Esophagus muscularis mucosa (tissue), 4 donors: ENCODE data around the gene GRIK4. TPM values are rescaled to one million over a fixed set of nuclear protein-coding genes. Genes with fewer than 3 reads are reported as not detected.
A peak's percentile ranks its signal among the peaks of the same experiment; 100 is the strongest.

Experiments
- DNase-seq: peaks from one replicate; pipeline ENCODE4 v3.0.0-alpha.2; 2017; ENCODE audit errors: extremely low spot score
- H3K27ac ChIP-seq, 4 donors: fragments of 200-600 bp; sonication (generic); replicated peaks in 1 of 4; 1 replicate in 3 of 4; 2 replicates in 1 of 4; pipeline ENCODE4 v1.5.1; 2016 to 2019; ENCODE audit warnings: mild to moderate bottlenecking in 1 of 4
- H3K27me3 ChIP-seq, 4 donors: fragments of 200-600 bp; sonication (generic); one replicate each; pipeline versions ENCODE4 v1.5.1 to v1.6.0; 2016 to 2019
- H3K36me3 ChIP-seq, 4 donors: fragments of 200-600 bp; sonication (generic); one replicate each; pipeline ENCODE4 v1.5.1; 2016 to 2019
- H3K4me1 ChIP-seq, 4 donors: fragments of 200-600 bp; sonication (generic); one replicate each; pipeline ENCODE4 v1.5.1; 2016 to 2019
- H3K4me3 ChIP-seq, 4 donors: fragments of 200-600 bp; sonication (generic); 1 replicate in 2 of 4; 2 replicates in 2 of 4; pipeline ENCODE4 v1.5.1; 2016 to 2019; ENCODE audit warnings: mild to moderate bottlenecking in 4 of 4, moderate library complexity in 1 of 4
- H3K9me3 ChIP-seq, 4 donors: fragments of 200-600 bp; sonication (generic); 1 replicate in 3 of 4; 2 replicates in 1 of 4; pipeline ENCODE4 v1.5.1; 2016 to 2019
- EP300 ChIP-seq: sonication (generic); formaldehyde crosslinking; IDR thresholded peaks from one replicate; pipeline ENCODE4 v1.6.1; 2017; ENCODE audit warnings: antibody characterized with exemption
- POLR2A ChIP-seq: fragments of 450-650 bp; IDR thresholded peaks from one replicate; pipeline ENCODE4 v1.6.1; 2017; ENCODE audit warnings: antibody characterized with exemption, moderate library complexity, mild to moderate bottlenecking, low read depth
- POLR2AphosphoS5 ChIP-seq, 2 donors: sonication (generic); formaldehyde crosslinking; IDR thresholded peaks; one replicate each; pipeline ENCODE4 v1.6.1; 2017; ENCODE audit warnings: antibody characterized with exemption in 2 of 2
- WGBS: methylation state at CpG from one replicate; pipeline ENCODE4 v1.1.5; 2018; 5-methylcytosine and 5-hydroxymethylcytosine counted together
- intact Hi-C: fragments of 100-400 bp; cut with DNase I; formaldehyde crosslinking; loops from one replicate; pipeline ENCODE4 v1.15.1; 2023
- total RNA-seq, 4 donors: library from RNA; depleted of rRNA; stranded (reverse); fragments of >200 nt; gene quantifications; one replicate each; pipeline versions ENCODE4 v1.1.0 to v1.2.1, GENCODE V29; 2016
- TF ChIP-seq, protein P1 (sequence below), 3 experiments: fragments of 200-600 bp in 2 of 3; fragments of 450-650 bp in 1 of 3; sonication (generic) in 2 of 3; IDR thresholded peaks; one replicate each; pipeline ENCODE4 v1.5.1; 2017 to 2019; ENCODE audit warnings: antibody characterized with exemption in 3 of 3, mild to moderate bottlenecking in 2 of 3, moderate library complexity in 1 of 3

Gene GRIK4
- total RNA-seq, 4 donors from 2014 or later = 0.13 to 0.83 (median 0.43) TPM

DNA sequence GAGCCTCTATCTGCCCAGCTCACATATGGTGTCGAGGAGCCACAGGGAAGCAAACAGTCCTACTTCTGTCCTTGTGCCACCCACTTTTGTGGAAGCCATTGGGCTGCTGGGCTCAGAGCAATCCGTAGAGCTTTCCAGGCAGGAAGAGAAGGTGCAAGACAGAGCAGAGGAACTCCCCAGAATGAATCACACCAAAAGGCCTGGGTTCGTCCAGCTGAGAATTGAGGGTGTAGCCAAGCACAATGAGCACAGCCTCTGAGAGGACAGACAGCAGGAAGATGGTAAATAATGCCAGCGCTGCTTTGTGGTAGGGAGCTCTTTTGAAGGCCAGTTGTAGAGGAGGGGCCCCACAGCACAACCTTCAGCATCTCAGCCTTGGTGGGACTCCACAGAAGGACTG lies 237.8 kb downstream of the GRIK4 start:
- Histone ChIP-seq H3K27me3 (peaks cover 0 to 17% (median 0%) of the 10 kb centered on the region in 4 donors), H3K4me3 (no peak overlapping the region), H3K9me3 (no peaks in the 10 kb centered on the region), H3K4me1 (peaks cover 4 to 11% (median 10%) of the 10 kb centered on the region in 4 donors), H3K36me3 (no peaks in the 10 kb centered on the region), H3K27ac (no peak overlapping the region)
- intact Hi-C loops = no loop called here
- DNase-seq = no peak
- no peak for TF ChIP-seq EP300
- TF ChIP-seq POLR2A = no peak
- TF ChIP-seq, protein P1, sequence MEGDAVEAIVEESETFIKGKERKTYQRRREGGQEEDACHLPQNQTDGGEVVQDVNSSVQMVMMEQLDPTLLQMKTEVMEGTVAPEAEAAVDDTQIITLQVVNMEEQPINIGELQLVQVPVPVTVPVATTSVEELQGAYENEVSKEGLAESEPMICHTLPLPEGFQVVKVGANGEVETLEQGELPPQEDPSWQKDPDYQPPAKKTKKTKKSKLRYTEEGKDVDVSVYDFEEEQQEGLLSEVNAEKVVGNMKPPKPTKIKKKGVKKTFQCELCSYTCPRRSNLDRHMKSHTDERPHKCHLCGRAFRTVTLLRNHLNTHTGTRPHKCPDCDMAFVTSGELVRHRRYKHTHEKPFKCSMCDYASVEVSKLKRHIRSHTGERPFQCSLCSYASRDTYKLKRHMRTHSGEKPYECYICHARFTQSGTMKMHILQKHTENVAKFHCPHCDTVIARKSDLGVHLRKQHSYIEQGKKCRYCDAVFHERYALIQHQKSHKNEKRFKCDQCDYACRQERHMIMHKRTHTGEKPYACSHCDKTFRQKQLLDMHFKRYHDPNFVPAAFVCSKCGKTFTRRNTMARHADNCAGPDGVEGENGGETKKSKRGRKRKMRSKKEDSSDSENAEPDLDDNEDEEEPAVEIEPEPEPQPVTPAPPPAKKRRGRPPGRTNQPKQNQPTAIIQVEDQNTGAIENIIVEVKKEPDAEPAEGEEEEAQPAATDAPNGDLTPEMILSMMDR (IDR thresholded peaks at IDR 0.05) = no peak
- no peak for TF ChIP-seq POLR2AphosphoS5 (IDR thresholded peaks at IDR 0.05)
- WGBS = 92% methylated on average over 3 of the region's 4 CpGs

DNA sequence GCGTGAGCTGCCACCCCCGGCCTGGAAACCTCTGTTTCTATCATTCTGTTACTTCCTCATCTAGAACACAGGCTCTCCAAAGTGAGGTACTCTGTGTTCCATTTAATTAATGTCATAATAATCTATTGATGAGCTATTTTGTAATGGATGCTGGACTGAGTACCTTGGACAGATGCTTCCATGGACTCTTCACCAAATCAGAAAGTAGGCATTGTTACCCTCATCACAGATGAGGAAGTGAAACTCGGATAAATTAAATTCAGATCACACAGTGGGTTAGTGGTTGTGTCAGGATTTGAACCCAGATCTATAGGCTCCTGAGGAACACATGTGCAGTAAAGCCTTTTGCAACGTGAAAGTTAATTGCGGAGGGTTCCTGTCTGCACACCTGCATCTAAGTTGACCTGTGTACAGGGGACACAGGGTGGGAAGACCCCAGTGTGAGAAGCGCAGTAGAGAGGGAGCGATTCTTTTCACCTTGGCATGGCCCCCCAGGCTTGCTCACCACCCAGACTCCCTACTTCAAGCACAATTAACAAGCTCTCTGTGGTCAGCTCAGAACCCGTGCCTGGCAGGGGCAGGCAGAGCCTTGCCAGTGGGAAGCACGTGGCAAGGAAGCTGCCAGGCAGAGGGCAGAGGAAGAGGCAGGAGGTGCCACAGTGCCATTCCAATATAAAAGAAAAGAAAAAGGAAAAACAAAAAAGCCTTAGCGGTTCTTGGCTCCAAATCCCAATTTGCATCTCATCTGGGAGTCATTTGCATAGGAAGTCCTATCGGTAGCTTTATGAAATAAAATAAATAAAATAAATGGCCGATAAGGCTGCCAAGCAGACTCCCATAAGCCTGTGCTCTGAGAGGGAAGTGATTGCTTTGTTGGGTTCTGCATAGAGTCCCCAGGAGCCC lies 239.3 kb downstream of the GRIK4 start:
- no peaks in the 10 kb centered on the region for H3K36me3 ChIP-seq
- TF ChIP-seq EP300 = no peak
- TF ChIP-seq POLR2A = no peak
- no peak for TF ChIP-seq POLR2AphosphoS5 (IDR thresholded peaks at IDR 0.05)
- TF ChIP-seq, protein P1 (IDR thresholded peaks at IDR 0.05) = no peak
- no peak overlapping the region for H3K4me3 ChIP-seq
- H3K9me3 ChIP-seq = no peaks in the 10 kb centered on the region
- WGBS = 81% methylated on average over 12 of the region's 12 CpGs
- peaks cover 4 to 11% (median 10%) of the 10 kb centered on the region in 4 donors for H3K4me1 ChIP-seq
- intact Hi-C loops = no loop called here
- H3K27ac ChIP-seq = no peak overlapping the region
- peaks cover 0 to 17% (median 0%) of the 10 kb centered on the region in 4 donors for H3K27me3 ChIP-seq
- peak; percentile 85 for DNase-seq

DNA sequence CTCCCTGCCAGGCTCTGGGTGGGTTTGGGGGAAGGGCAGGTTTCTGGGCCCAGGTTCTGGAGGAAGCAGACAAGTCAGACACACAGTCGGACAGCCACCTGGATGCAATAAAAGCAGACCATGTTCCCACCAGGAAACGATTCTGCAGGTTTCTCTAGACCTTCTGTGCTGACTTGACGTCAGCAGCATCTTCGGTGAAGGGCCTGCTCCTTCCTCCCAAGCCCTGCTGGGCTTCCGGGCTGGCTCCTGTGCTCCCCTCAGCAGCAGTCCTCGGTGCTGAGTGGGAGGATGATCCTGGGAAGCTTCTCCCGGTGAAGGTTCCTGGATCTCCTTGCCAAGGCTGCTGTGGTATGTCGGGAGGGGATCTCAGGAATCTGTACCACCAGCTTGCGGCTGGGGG lies 240.0 kb downstream of the GRIK4 start:
- peak; percentile 86 for DNase-seq
- Histone ChIP-seq H3K4me1 (peaks cover 4 to 11% (median 10%) of the 10 kb centered on the region in 4 donors), H3K9me3 (no peaks in the 10 kb centered on the region), H3K4me3 (no peak overlapping the region), H3K36me3 (no peaks in the 10 kb centered on the region), H3K27ac (no peak overlapping the region), H3K27me3 (peaks cover 0 to 14% (median 0%) of the 10 kb centered on the region in 4 donors)
- TF ChIP-seq POLR2AphosphoS5 (IDR thresholded peaks at IDR 0.05) (no peak), EP300 (no peak), POLR2A (no peak)
- TF ChIP-seq, protein P1 (IDR thresholded peaks at IDR 0.05) = no peak
- intact Hi-C loops = no loop called here
- 70% methylated on average over 9 of the region's 9 CpGs for WGBS

GRCh38 chr11:120752668-120753067 lies 241.1 kb downstream of the GRIK4 start:
- no peaks in the 10 kb centered on the region for H3K9me3 ChIP-seq
- peaks cover 0 to 13% (median 0%) of the 10 kb centered on the region in 4 donors for H3K27me3 ChIP-seq
- TF ChIP-seq, protein P1 (IDR thresholded peaks at IDR 0.05) = no peak
- no peak for TF ChIP-seq POLR2AphosphoS5 (IDR thresholded peaks at IDR 0.05)
- TF ChIP-seq POLR2A = no peak
- no peak for TF ChIP-seq EP300
- DNase-seq = peak; percentile 90
- H3K4me3 ChIP-seq = no peak overlapping the region
- H3K27ac ChIP-seq = no peak overlapping the region
- H3K36me3 ChIP-seq = no peaks in the 10 kb centered on the region
- peaks cover under 1 to 10% (median 8%) of the 10 kb centered on the region in 4 donors for H3K4me1 ChIP-seq
- WGBS = 89% methylated on average over 7 of the region's 7 CpGs
- intact Hi-C loops = no loop called here
